Measurements from ENCODE around the gene AK4.

AK4 gene

DNA sequence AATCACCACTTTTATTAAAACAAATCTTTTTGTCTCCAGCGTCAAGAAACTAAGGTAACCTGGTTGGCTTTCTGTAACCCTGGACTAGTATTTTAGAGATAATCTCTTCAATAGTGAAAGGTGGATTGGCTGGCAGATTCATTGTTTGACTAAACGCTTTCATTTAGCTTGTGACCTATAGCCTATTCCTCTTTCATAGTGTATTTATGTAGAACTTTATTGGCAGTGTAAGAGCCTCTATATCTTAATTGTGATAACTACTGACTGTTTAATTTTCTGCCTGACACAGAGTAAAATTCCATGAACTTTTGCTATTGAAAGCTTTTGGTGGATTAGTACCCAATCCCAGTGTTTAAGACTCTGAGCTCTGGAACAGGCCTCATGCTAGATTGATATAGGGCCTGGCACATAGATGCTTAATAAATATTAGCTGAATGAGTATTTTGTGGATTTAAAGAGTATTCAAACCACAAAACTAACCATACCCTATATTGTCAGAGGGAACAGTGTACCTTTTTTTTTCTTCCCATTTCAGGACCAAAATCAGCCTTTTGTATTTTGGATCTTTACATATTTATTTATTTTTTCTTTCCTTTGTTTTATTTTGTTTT lies 34.8 kb downstream of the AK4 start:
- POLR2A ChIA-PET, result no interaction called here
- no peak for DNase-seq (ENCODE audit: extremely low spot score)
- TF ChIP-seq ARNT (IDR thresholded peaks at IDR 0.05), result no peak
- TF ChIP-seq, protein P1, sequence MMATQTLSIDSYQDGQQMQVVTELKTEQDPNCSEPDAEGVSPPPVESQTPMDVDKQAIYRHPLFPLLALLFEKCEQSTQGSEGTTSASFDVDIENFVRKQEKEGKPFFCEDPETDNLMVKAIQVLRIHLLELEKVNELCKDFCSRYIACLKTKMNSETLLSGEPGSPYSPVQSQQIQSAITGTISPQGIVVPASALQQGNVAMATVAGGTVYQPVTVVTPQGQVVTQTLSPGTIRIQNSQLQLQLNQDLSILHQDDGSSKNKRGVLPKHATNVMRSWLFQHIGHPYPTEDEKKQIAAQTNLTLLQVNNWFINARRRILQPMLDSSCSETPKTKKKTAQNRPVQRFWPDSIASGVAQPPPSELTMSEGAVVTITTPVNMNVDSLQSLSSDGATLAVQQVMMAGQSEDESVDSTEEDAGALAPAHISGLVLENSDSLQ (IDR thresholded peaks at IDR 0.05), result peak; percentile 58
- CTCF ChIA-PET, result interaction anchor here (0.5 kb wide), 1 partner anchor 12 kb away, joined by 3 read pairs; no protein-coding TSS in a partner anchor

DNA sequence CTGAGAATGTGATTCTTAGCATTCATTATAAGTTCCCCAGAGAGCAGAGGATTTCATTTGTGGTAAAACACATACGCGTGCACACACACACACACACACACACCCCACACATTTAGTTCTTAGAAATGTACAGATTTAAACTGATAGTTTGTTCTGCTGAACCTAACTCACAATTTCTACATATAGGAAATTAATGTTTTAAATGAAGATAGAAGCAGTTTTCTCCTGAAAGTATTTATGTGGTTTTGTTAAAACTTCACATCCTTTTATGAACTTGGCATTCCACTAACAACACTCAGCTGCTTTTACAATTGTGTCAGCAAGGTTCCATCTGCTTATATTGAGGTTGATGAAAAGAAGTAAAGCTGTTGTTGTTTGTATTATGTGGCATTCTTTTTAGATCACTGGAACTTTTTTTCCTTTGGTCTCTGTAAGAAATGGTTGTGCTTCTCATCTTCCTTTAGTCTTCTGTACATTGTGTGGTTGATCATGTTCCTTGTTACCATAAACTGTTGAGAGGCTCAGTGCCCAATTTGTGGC lies 41.6 kb downstream of the AK4 start:
- TF ChIP-seq NFRKB (IDR thresholded peaks at IDR 0.05) (no peak), SP1 (IDR thresholded peaks at IDR 0.05) (no peak), BHLHE40 (IDR thresholded peaks at IDR 0.05; ENCODE audit: borderline replicate concordance) (no peak), L3MBTL2 (conservative IDR thresholded peaks at IDR 0.05) (no peak), HDGF (IDR thresholded peaks at IDR 0.05; ENCODE audit: borderline replicate concordance) (no peak), SUZ12 (IDR thresholded peaks at IDR 0.05) (no peak), ARNT (IDR thresholded peaks at IDR 0.05) (no peak), ELF4 (IDR thresholded peaks at IDR 0.05) (no peak), FOXK2 (IDR thresholded peaks at IDR 0.05) (no peak)
- TF ChIP-seq, protein P1 (IDR thresholded peaks at IDR 0.05), result no peak
- no peak for DNase-seq (ENCODE audit: extremely low spot score)
- ChIA-PET CTCF (no interaction called here), POLR2A (no interaction called here)

DNA sequence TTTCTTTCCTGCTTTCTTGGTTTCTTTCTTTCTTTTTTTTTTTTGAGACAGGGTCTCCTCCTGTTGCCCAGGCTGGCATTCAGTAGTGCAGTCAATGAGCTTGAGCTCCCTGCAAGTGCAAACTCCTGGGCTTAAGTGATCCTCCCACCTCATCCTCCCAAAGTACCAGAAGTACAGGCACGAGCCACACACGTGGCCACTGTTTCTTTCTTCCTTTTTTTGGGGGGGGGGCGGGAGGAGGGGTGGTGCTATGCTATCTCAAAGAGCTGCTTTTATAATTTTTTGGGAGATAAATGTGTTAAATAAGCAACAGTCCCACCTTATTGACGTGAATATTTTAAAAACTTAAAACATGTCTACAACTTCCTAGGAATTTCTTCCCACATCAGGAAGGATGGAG lies 42.2 kb downstream of the AK4 start:
- ChIA-PET CTCF (no interaction called here), POLR2A (no interaction called here)
- DNase-seq (ENCODE audit: extremely low spot score), result no peak
- TF ChIP-seq, protein P1 (IDR thresholded peaks at IDR 0.05), result no peak
- TF ChIP-seq ZNF384 (IDR thresholded peaks at IDR 0.05) (no peak), ELF4 (IDR thresholded peaks at IDR 0.05) (no peak), FOXM1 (IDR thresholded peaks at IDR 0.05; ENCODE audit: borderline replicate concordance) (no peak), ARNT (IDR thresholded peaks at IDR 0.05) (no peak), FOXK2 (IDR thresholded peaks at IDR 0.05) (no peak), LEF1 (IDR thresholded peaks at IDR 0.05; ENCODE audit: borderline replicate concordance) (no peak), BHLHE40 (IDR thresholded peaks at IDR 0.05; ENCODE audit: borderline replicate concordance) (no peak)

DNA sequence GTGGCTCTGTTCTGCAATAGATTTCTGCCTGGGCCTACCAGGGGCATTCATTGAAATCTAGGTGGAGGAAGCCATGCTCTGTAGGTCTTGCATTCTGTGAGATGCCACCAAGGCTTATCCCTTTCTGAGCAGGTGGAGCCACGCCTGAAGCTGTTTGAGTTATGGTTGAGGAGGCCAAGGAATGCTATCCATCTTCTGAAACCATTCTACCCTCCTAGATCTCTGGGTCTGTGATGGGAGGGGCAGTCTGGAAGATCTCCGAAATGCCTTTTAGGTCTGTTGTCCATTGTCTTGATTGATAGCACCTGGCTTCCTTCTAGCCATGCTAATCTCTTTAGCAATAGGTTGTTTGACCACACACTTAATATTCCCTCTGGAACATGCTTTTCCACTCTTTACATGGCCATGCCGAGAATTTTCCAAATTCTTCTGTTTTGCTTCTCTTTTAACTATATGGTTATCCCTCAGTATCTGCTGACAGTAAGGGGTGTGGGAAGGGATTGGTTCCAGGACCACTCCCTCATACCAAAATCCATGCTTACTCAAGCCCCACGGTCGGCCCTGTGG lies 45.2 kb downstream of the AK4 start:
- CTCF ChIA-PET, result no interaction called here
- POLR2A ChIA-PET, result no interaction called here
- TF ChIP-seq LEF1 (IDR thresholded peaks at IDR 0.05; ENCODE audit: borderline replicate concordance) (no peak), FOXM1 (IDR thresholded peaks at IDR 0.05; ENCODE audit: borderline replicate concordance) (no peak), SP1 (IDR thresholded peaks at IDR 0.05) (no peak), FOXK2 (IDR thresholded peaks at IDR 0.05) (no peak), TARDBP (IDR thresholded peaks at IDR 0.05) (no peak), L3MBTL2 (conservative IDR thresholded peaks at IDR 0.05) (no peak)
- DNase-seq (ENCODE audit: extremely low spot score), result no peak

DNA sequence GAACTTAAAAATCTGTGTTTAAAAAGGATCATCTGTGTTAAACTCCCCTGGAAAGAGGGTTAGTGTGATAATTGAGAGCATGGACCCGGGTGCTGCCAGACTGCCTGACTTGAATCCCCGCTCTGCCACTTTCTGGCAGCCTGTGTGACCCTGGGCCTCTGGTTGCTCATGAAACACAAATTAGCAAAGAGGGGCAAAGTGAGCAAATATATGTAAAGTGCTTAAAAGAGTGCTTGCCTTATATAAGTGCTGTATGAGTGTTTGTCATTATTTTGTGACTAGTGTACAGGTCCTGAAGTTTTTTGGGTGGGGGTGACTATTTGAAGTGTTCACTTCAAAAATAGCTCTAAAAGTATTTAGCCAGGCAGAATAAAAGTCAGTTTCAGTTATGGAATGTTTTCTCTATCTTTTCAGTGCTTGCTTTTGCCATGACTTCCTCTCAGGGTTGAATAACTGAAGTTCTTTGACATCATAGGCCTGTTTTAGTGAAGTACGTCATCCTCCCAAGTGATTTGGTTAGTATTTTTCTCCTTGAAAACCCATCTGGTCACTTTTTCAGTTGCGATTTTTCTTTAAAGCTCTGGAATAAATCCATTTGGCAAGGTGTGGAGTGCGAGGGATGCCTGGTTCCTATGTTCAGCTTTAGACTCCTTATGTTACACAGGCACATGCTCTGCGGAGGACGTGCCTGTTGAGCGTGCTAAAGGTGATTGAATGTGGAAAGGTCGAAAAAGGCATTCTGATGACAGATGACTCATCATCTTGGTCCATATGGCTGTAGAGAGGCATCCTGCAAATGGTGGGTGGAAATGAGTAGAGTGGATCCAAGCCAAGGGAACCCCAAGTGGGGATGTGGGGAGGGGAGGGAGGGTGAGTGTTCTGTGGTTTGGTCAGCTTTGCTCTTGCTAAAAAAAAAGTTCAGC lies 47.8 kb downstream of the AK4 start:
- POLR2A ChIA-PET, result no interaction called here
- CTCF ChIA-PET, result no interaction called here
- DNase-seq (ENCODE audit: extremely low spot score), result no peak
- TF ChIP-seq FOXK2 (IDR thresholded peaks at IDR 0.05) (no peak), NFRKB (IDR thresholded peaks at IDR 0.05) (no peak), ARNT (IDR thresholded peaks at IDR 0.05) (no peak), LEF1 (IDR thresholded peaks at IDR 0.05; ENCODE audit: borderline replicate concordance) (no peak), FOXA1 (IDR thresholded peaks at IDR 0.05) (no peak), HDGF (IDR thresholded peaks at IDR 0.05; ENCODE audit: borderline replicate concordance) (no peak), SP1 (IDR thresholded peaks at IDR 0.05) (no peak), SUZ12 (IDR thresholded peaks at IDR 0.05) (no peak), BHLHE40 (IDR thresholded peaks at IDR 0.05; ENCODE audit: borderline replicate concordance) (no peak), FOXM1 (IDR thresholded peaks at IDR 0.05; ENCODE audit: borderline replicate concordance) (no peak), CTBP1 (IDR thresholded peaks at IDR 0.05; ENCODE audit: borderline replicate concordance) (no peak), L3MBTL2 (conservative IDR thresholded peaks at IDR 0.05) (no peak), TARDBP (IDR thresholded peaks at IDR 0.05) (no peak)

DNA sequence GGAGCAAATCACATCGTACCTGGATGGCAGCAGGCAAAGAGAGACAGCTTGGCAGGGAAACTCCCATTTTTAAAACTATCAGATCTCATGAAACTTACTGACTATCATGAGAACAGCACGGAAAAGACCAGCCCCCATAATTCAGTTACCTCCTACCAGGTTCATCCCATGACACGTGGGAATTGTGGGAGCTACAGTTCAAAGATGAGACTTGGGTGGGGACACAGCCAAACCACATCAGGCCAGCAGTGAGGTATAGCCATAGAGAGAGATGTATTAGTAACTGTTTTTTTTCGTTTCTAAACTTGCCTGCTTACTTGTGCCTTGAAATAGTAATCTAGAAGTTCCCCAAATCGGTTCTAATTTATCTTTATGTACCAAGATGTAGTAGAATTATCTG lies 48.9 kb downstream of the AK4 start:
- TF ChIP-seq L3MBTL2 (conservative IDR thresholded peaks at IDR 0.05), result no peak
- TF ChIP-seq SP1 (IDR thresholded peaks at IDR 0.05), result no peak
- no peak for TF ChIP-seq ELF4 (IDR thresholded peaks at IDR 0.05)
- TF ChIP-seq ZNF384 (IDR thresholded peaks at IDR 0.05), result no peak
- no peak for TF ChIP-seq BHLHE40 (IDR thresholded peaks at IDR 0.05; ENCODE audit: borderline replicate concordance)
- no peak for TF ChIP-seq ARNT (IDR thresholded peaks at IDR 0.05)
- no peak for TF ChIP-seq CTBP1 (IDR thresholded peaks at IDR 0.05; ENCODE audit: borderline replicate concordance)
- no peak for TF ChIP-seq TARDBP (IDR thresholded peaks at IDR 0.05)
- TF ChIP-seq SUZ12 (IDR thresholded peaks at IDR 0.05), result no peak
- ChIA-PET POLR2A (no interaction called here), CTCF (no interaction called here)
- DNase-seq (ENCODE audit: extremely low spot score), result no peak
